Measurements from ENCODE around the gene PLAC8.
"Not testable (repeated sequence)": the region's sequence is repeated elsewhere in the genome, so short reads cannot be mapped to it uniquely, and the experiment has no call there.

The PLAC8 gene

DNA sequence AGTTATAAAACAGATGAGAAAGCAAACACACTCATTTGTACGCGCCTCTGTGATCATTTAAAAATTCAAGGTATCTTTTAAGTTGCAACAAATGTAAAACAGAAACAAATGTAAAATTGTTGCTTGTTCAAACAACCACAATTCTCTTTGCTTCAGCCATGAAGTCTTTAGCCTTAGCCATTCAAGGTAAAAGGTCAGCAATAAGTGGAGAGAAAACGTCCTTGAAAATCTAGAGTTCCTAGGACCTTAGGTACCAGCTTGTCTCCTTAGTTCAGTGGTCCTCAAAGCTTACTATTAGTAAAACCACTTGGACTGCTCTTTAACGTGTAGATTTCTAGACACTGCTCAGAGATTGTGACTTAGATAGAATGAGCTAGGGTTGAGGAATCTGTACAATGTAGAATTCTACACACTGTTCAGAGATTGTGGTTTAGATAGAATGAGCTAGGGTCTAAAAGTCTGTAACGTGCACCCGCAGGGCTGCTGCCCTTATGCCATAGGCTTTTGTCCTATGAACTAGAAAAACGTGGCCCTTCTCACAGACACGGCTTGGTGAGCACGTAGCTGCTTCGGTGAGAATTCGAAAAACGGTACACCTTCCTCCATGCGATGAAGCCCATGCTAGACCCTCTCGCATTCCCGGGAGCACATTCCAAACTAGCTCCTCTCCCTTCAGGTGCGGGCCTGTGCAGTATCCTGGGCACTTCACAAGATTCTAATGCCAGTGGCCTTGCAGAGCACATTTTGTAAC lies 1.7 kb downstream of the PLAC8 start:
- DNase-seq (ENCODE audit: low read depth in 2 of 2), result no peak

GRCh38 chr4:83112231-83112630 lies 2.3 kb downstream of the PLAC8 start:
- DNase-seq (ENCODE audit: low read depth in 2 of 2), result no peak

GRCh38 chr4:83111751-83112141 lies 2.8 kb downstream of the PLAC8 start:
- DNase-seq (ENCODE audit: low read depth in 2 of 2), result not testable (repeated sequence)

DNA sequence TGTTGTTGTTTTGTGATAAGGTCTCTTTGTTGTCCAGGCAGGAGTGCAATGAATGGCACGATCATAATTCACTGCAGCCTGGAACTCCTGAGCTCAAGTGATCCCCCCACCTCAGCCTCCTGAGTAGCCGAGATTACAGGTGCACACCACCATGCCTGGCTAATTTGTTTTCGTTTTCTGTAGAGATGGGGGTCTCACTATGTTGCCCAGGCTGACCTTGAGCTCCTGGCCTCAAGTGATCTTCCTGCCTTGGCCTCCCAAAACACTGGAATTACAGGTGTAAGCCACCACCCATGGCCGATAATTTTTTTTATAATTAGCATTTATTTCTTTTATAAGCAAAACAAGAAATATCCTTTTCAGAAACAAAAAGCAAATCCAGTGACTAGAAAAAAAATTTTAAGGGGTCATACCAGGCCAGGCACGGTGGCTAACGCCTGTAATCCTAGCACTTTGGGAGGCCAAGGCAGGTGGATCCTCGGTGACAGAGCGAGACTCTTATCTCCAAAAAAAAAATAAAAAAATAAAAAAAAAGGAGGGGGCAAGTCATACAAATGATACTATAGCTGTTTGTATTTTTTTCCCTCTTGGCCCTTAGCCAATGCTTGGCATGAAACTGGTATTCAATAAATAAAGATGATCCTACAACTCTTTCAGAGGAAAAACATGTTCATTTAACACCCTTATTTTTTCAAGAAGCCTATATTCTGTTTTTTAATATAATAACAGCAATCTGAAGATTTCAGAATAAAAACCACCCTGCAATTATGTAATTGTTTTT lies 3.4 kb downstream of the PLAC8 start:
- no peak for DNase-seq (ENCODE audit: low read depth in 2 of 2)

GRCh38 chr4:83110223-83110945 lies 4.1 kb downstream of the PLAC8 start:
- DNase-seq (ENCODE audit: low read depth in 2 of 2), result peak; percentile 71 to 76

DNA sequence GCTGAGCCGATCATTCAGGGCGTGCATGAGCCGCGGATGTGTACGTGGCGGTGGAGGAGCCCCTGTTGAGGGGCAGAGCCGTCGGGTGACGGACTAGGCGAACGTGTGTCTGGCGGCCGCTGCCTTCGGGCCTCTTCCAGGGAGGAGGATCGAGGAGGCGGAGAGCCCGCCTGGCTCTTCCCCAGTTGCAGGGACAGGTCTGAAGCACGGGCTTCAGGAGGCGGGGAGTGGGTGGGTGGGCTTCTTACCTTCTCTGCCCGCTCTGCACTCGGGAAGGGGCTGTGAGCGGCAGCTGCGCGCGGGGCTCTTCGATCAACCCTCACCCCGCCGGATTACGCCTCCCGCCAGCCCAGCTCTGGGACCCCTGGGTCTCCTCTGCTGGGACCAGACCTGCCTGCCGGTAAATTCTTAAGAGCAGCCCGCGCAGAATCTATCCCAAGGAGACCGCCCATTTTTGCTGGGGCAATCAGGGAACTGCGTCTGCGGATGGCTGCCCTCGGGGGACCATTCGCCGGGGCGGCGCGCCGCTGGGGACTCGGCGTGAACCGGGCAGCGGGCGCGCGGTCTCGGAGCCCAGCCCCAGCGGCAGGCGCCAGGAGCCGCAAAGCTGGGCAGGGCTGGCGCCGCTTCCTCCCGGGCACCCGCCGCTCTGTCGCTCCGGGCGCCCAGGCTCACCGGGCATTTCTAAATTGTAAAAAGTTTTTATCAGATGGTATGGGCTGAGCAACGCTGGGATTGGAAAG lies 4.9 kb downstream of the PLAC8 start:
- no peak for DNase-seq (ENCODE audit: low read depth in 2 of 2)

DNA sequence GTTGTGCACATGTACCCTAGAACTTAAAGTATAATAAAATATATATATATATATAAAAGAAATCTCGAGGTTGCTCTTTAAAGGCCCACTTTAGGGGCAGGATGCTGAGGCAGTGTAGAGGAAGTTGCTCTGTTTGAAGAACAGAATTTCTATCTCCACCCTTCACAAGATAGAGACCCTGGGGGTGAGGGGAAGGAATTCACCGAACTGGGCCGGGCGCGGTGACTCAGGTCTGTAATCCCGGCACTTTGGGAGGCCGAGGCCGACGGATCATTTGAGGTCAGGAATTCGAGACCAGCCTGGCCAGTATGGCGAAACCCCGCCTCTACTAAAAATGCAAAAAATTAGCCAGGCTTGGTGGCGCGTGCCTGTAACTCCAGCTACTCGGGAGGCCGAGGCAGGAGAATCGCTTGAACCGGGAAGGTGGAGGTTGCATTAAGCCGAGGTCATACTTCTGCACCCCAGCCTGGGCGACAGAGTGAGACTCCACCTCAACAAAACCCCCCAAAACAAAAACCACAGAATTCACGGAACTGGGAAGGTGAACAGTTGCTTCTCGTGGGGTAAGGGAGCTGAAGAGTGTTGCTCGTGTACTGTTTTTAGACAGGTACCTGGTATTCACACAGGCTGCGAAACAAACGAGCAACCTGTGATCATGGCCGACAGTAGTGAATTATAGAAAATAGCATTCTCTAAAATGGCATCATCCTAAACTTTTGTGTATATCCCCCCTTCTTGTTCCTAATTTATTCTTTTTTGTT lies 6.2 kb downstream of the PLAC8 start:
- no peak for DNase-seq (ENCODE audit: low read depth in 2 of 2)

GRCh38 chr4:83107631-83108030 lies 6.9 kb downstream of the PLAC8 start:
- DNase-seq (ENCODE audit: low read depth in 2 of 2), result no peak

GRCh38 chr4:83104991-83105390 lies 9.5 kb downstream of the PLAC8 start:
- no peak for DNase-seq (ENCODE audit: low read depth in 2 of 2)

- DNase-seq (ENCODE audit: low read depth in 2 of 2), result no peak
Measured at GRCh38 chr4:83096397-83096796, 18.1 kb downstream of the PLAC8 start.

DNA sequence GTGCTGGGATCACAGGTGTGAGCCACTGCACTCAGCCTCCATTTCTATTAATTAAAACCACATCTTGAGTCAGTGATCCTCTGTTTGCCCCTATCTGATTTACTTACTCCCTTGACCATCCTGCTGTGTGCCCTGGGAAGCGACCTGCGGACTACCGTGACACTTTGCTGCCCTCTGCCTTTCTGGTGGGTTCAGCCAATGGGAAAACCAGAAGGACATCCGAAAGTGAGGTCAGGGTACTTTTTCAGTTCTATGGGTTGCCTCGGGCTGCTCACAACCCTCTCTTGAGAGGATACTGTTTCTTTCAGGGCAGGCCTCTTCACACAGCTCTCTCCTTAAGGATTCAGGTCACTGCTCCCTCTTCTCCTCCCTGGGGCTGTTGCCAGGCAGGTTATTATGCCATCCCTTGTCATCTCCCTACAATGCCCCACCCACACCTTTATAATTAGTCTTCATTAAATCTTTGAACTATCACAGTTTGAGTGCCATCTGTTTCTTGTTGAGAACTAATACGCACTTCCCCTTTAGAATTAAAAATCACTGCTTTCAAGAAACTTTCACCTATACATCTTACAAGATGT lies 21.4 kb downstream of the PLAC8 start:
- no peak for DNase-seq (ENCODE audit: low read depth in 2 of 2)

GRCh38 chr4:83089410-83090157 lies 24.9 kb downstream of the PLAC8 start:
- DNase-seq (ENCODE audit: low read depth in 2 of 2), result no peak

GRCh38 chr4:83084956-83085355 lies 29.6 kb downstream of the PLAC8 start:
- DNase-seq (ENCODE audit: low read depth in 2 of 2), result not testable (repeated sequence)

GRCh38 chr4:83083925-83084475 lies 30.5 kb downstream of the PLAC8 start:
- DNase-seq (ENCODE audit: low read depth in 2 of 2), result peak in 1 of 2 donors; percentile 24

DNA sequence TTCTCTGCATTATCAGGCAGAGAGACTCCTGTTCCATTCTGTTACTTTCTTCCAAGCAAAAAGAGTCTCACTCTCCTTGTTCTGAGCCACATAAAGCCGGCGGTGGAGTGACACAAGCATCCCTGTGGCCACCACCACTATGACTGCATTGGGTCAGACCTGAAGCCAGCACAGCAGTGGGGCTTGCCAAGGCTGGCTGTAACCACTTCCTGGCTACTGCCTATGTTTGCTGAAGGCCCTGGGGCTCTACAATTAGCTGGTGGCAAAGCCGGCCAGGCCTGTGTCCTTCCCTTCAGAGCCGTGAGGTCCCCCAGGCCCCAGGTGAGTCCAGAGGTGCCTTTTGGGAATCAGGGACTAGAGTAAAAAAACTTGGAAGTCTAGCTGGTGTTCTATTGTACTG lies 31.8 kb downstream of the PLAC8 start:
- DNase-seq (ENCODE audit: low read depth in 2 of 2), result no peak

- DNase-seq (ENCODE audit: low read depth in 2 of 2), result no peak
Measured at GRCh38 chr4:83080561-83080960, 34.0 kb downstream of the PLAC8 start.

DNA sequence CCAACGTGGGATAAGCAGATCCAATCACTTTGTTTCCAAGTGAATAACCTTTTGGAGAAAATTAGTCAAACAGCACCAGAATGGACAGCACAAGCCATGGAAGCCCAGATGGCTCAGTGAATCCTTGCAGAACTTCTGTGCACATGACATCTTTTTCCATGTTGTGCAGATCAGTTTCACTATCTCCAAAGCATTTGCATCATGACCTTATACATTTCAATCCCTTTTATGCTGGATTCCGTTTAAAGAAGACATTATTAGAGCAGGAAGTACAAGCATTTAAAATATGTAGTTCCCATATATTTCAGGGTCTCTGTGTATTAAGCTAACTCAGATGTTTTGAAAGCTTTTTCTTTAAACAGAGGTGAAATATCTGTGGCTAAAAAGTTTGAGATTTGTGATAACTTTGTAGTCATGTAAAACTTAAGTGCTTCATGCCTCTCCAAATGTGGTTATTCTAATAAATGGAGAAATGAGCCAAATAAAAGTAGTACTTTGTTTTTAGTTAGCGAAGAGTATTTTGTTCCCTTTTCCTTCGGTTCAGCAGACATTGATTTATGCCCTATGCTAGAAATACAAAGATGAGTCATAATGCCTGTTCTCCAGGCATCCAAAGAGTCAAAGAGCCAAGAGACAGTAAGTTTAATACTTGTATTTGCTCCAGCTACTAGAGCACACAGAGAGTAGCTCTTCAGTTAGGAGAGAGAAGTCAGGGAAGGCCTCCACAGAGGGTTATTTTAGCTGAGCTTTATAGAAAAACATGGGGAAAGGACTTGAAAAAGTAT lies 39.0 kb downstream of the PLAC8 start:
- no peak for DNase-seq (ENCODE audit: low read depth in 2 of 2)

- DNase-seq (ENCODE audit: low read depth in 2 of 2), result not testable (repeated sequence)
Measured at GRCh38 chr4:83074783-83075182, 39.7 kb downstream of the PLAC8 start.

Data from stimulated activated CD8-positive, alpha-beta memory T cell treated with anti-CD3 and anti-CD28 coated beads, Interleukin-15, amount 100 ng/mL, for 4 hours (primary cell).